ENCODE data around the gene OOSP4B.
"Not testable (repeated sequence)": the region's sequence is repeated elsewhere in the genome, so short reads cannot be mapped to it uniquely, and the experiment has no call there.

OOSP4B gene

GRCh38 chr11:60064111-60064510 lies 47.1 kb downstream of the OOSP4B start:
- no peak for DNase-seq

- no peak for DNase-seq
Observed at GRCh38 chr11:60065801-60066200, 48.8 kb downstream of the OOSP4B start.

GRCh38 chr11:60069450-60069849 lies 52.5 kb downstream of the OOSP4B start:
- DNase-seq = no peak

- DNase-seq = not testable (repeated sequence)
Observed at GRCh38 chr11:60071644-60072043, 54.7 kb downstream of the OOSP4B start.

- DNase-seq = no peak
Observed at GRCh38 chr11:60077216-60077817, 60.3 kb downstream of the OOSP4B start.

- DNase-seq = no peak
Observed at GRCh38 chr11:60077981-60078380, 61.0 kb downstream of the OOSP4B start.

GRCh38 chr11:60078745-60079144 lies 61.8 kb downstream of the OOSP4B start:
- DNase-seq = no peak

GRCh38 chr11:60080535-60080934 lies 63.6 kb downstream of the OOSP4B start:
- no peak for DNase-seq
